HEK293 (cell line): ENCODE data around the gene AHRR.

Source experiments
- ZNF121 ChIP-seq: fragments of 450-650 bp; formaldehyde crosslinking; IDR thresholded peaks from 2 replicates; pipeline ENCODE4 v1.5.1; 2016; ENCODE audit warnings: missing biosample characterization, missing genetic modification characterization
- ZNF239 ChIP-seq: fragments of 450-650 bp; formaldehyde crosslinking; IDR thresholded peaks from 2 replicates; pipeline ENCODE4 v1.5.1; 2016; ENCODE audit warnings: missing biosample characterization, missing genetic modification characterization
- ZNF391 ChIP-seq: fragments of 450-650 bp; formaldehyde crosslinking; IDR thresholded peaks from 2 replicates; pipeline ENCODE4 v1.5.1; 2016; ENCODE audit warnings: low read depth, missing biosample characterization, missing genetic modification characterization, borderline replicate concordance
- ZNF48 ChIP-seq: fragments of 450-650 bp; formaldehyde crosslinking; IDR thresholded peaks from 2 replicates; pipeline ENCODE4 v1.5.1; 2016; ENCODE audit warnings: missing biosample characterization, missing genetic modification characterization
- ZNF510 ChIP-seq: fragments of 450-650 bp; formaldehyde crosslinking; IDR thresholded peaks from 2 replicates; pipeline ENCODE4 v1.5.1; 2018; ENCODE audit warnings: mild to moderate bottlenecking, missing genetic modification characterization, missing biosample characterization; ENCODE audit not compliant: insufficient replicate concordance
- ZNF707 ChIP-seq: fragments of 450-650 bp; formaldehyde crosslinking; IDR thresholded peaks from 2 replicates; pipeline ENCODE4 v1.5.1; 2016; ENCODE audit warnings: missing biosample characterization, missing genetic modification characterization
- ZNF785 ChIP-seq: fragments of 450-650 bp; formaldehyde crosslinking; IDR thresholded peaks from 2 replicates; pipeline ENCODE4 v1.5.1; 2016; ENCODE audit warnings: missing biosample characterization, missing genetic modification characterization
- TF ChIP-seq, protein P1 (sequence below): fragments of 450-650 bp; formaldehyde crosslinking; IDR thresholded peaks from 2 replicates; pipeline ENCODE4 v1.5.1; 2016; ENCODE audit warnings: missing biosample characterization, missing genetic modification characterization
- TF ChIP-seq, protein P2 (sequence below): fragments of 450-650 bp; formaldehyde crosslinking; IDR thresholded peaks from 2 replicates; pipeline ENCODE4 v1.5.1; 2016; ENCODE audit warnings: missing biosample characterization, missing genetic modification characterization
- TF ChIP-seq, protein P3 (sequence below): fragments of 450-650 bp; formaldehyde crosslinking; IDR thresholded peaks from 2 replicates; pipeline ENCODE4 v1.5.1; 2016; ENCODE audit warnings: missing biosample characterization, missing genetic modification characterization, low read depth
- TF ChIP-seq, protein P4 (sequence below): fragments of 450-650 bp; formaldehyde crosslinking; IDR thresholded peaks from 2 replicates; pipeline ENCODE4 v1.5.1; 2016; ENCODE audit warnings: missing biosample characterization, missing genetic modification characterization

DNA sequence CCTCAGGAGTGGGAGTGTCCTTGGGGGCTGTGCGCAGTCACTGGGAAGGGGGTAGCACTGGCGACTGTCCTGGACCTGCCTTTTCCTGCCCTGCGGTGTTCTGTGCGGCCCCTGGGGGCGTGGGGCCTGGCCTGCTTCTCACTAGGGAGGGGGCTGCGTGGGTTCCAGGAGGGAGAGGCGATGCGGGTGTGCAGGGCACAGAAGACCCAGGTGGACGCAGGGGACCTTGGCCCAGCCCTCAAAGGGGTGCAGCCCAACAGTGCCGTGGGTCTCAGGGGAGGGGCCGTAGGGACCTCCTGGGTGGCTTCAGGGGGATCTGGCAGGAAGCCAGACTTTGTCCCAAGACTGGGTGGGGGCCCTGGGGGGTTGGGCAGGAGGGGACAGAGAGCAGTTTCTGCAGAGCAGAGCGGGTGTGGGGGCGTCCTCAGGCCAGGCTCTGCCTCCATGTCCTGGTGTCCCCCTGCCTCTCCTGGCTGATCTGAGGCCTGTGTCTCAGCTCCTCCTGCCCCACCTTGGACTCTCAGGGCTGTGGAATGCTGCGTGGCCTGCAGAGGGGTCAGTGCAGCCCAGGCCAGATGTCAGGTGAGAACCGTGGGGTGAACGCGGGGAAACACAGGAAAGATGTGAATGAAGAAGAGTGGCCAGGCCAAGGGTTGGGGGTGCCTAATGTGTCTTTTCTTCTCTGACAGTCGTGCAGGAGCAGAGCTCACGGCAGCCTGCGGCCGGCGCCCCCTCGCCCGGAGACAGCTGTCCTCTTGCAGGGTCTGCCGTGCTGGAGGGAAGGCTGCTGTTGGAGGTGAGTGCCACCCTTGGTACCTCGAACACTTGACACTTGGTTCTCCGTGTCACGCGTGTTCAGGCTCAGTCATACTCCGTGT, 54.6 kb downstream of the AHRR start:
- TF ChIP-seq, protein P1, sequence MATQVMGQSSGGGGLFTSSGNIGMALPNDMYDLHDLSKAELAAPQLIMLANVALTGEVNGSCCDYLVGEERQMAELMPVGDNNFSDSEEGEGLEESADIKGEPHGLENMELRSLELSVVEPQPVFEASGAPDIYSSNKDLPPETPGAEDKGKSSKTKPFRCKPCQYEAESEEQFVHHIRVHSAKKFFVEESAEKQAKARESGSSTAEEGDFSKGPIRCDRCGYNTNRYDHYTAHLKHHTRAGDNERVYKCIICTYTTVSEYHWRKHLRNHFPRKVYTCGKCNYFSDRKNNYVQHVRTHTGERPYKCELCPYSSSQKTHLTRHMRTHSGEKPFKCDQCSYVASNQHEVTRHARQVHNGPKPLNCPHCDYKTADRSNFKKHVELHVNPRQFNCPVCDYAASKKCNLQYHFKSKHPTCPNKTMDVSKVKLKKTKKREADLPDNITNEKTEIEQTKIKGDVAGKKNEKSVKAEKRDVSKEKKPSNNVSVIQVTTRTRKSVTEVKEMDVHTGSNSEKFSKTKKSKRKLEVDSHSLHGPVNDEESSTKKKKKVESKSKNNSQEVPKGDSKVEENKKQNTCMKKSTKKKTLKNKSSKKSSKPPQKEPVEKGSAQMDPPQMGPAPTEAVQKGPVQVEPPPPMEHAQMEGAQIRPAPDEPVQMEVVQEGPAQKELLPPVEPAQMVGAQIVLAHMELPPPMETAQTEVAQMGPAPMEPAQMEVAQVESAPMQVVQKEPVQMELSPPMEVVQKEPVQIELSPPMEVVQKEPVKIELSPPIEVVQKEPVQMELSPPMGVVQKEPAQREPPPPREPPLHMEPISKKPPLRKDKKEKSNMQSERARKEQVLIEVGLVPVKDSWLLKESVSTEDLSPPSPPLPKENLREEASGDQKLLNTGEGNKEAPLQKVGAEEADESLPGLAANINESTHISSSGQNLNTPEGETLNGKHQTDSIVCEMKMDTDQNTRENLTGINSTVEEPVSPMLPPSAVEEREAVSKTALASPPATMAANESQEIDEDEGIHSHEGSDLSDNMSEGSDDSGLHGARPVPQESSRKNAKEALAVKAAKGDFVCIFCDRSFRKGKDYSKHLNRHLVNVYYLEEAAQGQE (tag by site-specific recombination), result no peak
- TF ChIP-seq, protein P2, sequence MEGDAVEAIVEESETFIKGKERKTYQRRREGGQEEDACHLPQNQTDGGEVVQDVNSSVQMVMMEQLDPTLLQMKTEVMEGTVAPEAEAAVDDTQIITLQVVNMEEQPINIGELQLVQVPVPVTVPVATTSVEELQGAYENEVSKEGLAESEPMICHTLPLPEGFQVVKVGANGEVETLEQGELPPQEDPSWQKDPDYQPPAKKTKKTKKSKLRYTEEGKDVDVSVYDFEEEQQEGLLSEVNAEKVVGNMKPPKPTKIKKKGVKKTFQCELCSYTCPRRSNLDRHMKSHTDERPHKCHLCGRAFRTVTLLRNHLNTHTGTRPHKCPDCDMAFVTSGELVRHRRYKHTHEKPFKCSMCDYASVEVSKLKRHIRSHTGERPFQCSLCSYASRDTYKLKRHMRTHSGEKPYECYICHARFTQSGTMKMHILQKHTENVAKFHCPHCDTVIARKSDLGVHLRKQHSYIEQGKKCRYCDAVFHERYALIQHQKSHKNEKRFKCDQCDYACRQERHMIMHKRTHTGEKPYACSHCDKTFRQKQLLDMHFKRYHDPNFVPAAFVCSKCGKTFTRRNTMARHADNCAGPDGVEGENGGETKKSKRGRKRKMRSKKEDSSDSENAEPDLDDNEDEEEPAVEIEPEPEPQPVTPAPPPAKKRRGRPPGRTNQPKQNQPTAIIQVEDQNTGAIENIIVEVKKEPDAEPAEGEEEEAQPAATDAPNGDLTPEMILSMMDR (tag by site-specific recombination), result no peak
- TF ChIP-seq ZNF239 (no peak), ZNF510 (no peak), ZNF391 (no peak), ZNF121 (tag by site-specific recombination) (no peak), ZNF785 (tag by site-specific recombination) (no peak), ZNF707 (tag by site-specific recombination) (no peak), ZNF48 (tag by site-specific recombination) (no peak)
- TF ChIP-seq, protein P3, sequence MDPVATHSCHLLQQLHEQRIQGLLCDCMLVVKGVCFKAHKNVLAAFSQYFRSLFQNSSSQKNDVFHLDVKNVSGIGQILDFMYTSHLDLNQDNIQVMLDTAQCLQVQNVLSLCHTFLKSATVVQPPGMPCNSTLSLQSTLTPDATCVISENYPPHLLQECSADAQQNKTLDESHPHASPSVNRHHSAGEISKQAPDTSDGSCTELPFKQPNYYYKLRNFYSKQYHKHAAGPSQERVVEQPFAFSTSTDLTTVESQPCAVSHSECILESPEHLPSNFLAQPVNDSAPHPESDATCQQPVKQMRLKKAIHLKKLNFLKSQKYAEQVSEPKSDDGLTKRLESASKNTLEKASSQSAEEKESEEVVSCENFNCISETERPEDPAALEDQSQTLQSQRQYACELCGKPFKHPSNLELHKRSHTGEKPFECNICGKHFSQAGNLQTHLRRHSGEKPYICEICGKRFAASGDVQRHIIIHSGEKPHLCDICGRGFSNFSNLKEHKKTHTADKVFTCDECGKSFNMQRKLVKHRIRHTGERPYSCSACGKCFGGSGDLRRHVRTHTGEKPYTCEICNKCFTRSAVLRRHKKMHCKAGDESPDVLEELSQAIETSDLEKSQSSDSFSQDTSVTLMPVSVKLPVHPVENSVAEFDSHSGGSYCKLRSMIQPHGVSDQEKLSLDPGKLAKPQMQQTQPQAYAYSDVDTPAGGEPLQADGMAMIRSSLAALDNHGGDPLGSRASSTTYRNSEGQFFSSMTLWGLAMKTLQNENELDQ (tag by site-specific recombination), result no peak
- TF ChIP-seq, protein P4, sequence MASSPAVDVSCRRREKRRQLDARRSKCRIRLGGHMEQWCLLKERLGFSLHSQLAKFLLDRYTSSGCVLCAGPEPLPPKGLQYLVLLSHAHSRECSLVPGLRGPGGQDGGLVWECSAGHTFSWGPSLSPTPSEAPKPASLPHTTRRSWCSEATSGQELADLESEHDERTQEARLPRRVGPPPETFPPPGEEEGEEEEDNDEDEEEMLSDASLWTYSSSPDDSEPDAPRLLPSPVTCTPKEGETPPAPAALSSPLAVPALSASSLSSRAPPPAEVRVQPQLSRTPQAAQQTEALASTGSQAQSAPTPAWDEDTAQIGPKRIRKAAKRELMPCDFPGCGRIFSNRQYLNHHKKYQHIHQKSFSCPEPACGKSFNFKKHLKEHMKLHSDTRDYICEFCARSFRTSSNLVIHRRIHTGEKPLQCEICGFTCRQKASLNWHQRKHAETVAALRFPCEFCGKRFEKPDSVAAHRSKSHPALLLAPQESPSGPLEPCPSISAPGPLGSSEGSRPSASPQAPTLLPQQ, result no peak
